GM18526 (cell line): Measurements from ENCODE around the gene ROR2.

Experiments
- POLR2A ChIP-seq: IDR thresholded peaks from 3 replicates; pipeline ENCODE4 v1.6.1; 2011; ENCODE audit not compliant: insufficient read length; ENCODE audit errors: extremely low read depth

The ROR2 gene

DNA sequence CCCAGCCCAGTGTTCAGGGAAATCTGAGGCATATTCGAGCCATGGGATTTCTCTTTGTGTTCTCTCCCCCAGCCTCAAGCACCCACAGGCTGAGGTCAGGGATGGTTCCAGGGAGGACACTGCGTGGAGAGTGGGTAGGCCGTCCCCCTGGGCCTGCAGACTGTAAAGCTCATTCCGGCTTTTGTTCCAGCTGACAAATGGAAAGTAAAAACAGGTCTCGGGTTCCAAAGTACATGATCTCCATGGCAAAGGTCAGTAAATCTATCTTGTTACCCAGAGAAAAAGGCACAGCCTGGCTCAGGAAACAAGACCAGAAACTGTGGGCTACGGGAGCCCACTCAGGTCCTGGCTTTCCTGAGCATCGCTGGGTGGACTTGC, 116.2 kb downstream of the ROR2 start:
- TF ChIP-seq POLR2A: no peak

DNA sequence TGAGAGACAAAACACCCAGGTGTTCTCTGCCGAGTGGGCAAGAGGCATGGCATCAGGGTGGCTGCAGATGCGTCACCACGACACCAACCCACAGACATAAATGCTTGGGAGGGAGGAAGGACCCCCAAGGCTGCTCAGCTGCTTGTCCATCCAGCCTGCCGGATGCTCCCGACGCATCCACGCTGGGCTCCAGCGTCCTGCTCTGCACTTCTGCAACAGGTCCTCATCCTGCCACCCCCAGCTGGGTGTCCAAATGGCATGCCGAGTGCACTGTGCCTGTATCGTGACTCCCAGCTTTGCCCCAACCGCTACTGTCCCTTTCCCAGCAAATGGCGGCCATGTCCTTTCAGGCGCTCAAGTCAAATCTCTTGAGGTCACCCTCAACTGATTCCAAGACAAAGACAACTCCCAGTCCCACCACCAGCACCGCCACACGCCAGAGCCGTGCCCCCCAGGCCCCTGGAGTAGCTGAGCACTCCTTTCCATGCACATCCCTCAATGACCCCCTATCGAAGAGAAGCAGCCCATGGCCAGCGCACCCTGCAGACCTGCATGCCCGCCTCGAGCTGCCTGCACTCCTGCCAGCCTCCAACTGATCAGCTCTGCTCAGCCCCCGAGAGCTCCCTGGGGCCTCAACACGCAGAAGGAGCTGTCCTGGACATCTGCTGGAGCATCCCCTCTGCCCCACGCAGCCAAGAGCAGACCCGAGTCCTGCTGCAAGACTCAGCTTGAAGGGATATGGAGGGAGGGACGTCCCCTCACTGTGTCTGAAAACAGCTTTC, 116.7 kb downstream of the ROR2 start:
- no peak for TF ChIP-seq POLR2A

DNA sequence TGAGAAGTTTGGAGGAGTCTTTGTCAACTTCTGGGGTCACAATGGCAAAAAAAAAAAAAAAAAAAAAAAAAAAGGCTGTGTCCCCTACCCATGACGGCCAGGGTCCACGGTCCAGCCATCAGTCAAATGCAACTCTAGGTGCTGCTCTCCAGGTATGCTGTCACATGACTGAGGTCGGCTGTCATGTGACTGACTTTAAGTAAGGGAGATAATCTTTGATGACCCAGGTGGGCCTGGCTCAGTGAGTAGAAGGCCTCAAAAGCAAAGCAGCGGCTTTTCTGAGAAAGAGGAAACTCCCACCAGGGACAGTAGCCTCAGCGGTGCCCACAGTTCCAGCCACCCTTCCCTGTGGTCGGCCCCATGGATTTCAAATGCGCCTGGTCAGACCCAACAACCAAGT, 117.7 kb downstream of the ROR2 start:
- no peak for TF ChIP-seq POLR2A

DNA sequence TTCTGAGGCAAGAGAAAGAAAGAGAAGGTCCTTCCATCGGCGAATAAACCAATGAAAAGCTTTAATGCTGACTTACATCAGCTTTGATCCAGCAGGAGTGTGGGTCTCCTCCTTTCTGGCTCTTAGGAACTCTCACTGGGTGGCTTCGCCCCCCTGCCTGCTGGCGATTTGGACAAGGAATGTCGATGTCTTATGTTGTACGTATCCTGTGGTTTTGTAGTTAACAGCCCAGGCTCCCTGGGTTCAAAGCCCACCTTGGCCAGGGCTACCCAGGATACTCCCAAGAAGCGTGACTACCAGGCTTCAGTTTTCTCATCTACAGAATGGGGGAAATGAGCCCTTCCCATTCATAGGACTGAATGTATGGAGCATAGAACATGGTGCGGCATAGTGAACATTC, 124.2 kb downstream of the ROR2 start:
- no peak for TF ChIP-seq POLR2A

DNA sequence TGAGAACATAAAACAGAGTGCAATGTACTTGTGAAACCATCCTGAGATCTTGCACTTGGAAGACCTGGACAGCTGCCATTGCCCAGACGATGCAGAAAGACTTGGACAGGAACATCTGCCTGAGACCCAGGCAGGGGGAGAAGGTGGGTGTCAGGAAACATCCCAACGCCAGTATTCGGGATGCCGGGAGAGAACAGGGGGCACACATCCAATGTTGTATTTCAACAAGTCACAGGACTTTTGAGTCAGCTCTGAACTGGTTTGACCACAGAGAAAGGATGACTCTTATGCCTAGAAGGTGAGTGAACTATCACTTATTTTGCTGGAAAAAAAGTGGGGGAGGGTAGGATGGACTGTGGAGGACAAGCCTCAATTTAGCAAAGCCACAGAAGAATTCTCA, 124.6 kb downstream of the ROR2 start:
- no peak for TF ChIP-seq POLR2A

DNA sequence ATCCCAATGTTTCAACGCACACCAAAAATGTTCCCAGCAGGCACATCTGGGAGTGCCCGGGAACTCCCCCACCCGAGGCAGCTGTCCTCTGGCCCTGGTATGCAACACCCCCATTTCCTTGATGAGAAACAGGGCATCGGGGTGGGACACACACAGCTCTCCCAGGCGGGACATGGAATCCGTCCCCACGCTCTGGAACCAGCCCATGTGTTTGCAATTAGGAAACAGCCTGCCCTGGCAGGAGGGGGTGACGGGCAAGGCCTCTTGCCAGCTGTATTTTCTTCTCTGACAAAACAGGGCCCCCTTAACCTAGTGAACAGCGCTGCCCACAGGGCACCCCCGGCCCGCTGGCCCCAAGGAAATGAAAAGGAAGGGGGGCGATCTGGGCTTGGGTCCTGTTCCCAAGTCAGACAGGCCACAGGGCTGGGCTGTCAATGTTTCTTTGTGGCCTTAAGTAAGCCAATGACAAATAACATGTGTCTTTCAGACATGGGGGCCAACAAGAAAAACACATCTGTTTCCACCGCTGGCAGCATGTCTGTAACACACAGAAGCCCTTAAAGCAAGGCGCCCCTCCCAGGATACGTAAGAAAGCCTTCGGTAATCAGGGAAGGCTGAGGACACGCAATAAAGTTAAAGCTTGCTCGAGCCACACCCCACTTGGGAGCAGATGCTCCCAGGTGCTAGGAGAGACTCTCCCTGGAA, 125.3 kb downstream of the ROR2 start:
- TF ChIP-seq POLR2A: no peak

DNA sequence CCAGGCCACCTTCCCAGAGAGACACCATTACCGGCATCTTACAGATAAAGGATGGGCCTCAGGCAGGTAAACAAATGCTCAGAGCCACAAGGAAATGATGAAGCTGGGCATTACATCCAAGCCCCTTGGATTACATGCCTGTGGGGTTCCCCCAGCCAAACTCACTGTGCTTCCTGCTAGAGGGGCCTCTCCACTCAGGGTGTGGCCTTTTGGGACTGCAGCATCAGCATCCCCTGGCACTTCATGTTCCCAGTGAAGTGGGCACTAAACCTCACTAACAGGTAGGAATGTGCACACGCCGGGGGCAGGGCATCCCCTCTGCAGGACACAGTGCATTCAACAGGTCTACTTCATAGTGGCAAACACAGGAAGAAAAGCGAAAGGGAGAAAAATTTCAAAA, 125.9 kb downstream of the ROR2 start:
- no peak for TF ChIP-seq POLR2A

DNA sequence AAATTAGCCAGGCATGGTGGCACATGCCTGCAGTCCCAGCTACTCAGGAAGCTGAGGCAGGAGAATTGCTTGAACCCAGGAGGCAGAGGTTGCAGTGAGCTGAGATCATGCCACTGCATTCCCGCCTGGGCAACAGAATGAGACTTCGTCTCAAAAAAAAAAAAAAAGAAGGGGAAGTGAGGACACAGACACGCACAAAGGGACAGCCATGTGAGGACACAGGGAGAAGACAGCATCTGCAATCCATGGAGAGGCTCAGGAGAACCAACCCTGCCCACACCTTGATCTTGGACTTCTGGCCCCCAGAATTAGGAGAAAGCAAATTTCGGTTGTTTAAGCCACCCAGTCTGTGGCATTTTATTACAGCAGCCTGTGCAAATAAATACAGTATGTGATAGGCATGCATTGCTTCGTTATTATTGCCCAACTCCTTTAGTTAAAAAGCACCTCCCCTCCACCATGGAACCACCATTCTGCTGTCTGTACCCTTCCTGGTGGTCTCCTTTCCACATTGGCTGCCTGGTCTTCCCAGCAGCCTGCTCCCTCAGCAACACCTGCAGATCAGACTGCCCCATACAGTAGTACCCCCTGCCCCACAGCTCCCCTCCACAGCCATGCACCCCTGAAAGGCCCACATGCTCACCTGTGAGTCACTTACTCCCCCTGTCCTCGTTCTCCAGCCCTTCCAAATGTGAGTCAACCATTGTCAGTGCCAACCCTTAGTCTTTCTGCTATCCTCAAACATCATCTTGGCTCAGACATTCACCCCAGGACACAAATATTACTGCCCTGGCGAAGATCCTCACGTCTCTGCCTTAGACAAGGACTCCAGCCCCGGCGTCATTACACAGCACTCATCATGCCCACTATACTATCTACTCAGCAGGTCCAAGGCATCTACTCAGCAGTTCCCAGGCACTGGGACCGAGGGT, 128.8 kb downstream of the ROR2 start:
- TF ChIP-seq POLR2A: no peak

DNA sequence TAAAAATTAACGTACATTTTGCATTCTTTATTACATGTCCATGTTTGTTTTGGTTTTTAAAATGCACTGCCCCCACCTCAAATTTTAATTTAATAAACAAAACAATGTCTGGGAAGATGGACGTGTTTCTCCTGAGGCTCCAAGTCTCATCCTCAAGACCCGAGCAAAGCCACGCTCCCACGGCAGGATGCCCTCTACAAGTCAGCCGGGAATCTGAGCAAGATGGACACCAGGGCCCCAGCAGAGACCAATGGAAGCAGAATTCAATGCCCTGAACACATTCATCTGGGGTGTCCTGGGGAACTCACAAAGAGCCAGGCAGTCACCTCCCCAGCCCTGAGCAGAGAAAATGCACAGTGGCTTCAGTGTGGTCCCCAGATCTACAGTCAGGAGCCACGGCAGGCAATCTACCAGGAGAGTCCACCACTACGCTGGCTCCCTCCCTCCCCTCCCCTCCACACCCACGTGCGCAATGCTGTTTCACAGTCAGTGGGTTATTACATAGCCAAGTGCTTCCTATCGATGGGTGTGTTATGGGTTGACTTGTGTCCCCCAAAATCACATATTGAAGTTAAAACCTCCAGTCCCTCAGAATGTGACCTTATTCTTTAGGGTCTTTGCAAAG, 129.8 kb downstream of the ROR2 start:
- no peak for TF ChIP-seq POLR2A

DNA sequence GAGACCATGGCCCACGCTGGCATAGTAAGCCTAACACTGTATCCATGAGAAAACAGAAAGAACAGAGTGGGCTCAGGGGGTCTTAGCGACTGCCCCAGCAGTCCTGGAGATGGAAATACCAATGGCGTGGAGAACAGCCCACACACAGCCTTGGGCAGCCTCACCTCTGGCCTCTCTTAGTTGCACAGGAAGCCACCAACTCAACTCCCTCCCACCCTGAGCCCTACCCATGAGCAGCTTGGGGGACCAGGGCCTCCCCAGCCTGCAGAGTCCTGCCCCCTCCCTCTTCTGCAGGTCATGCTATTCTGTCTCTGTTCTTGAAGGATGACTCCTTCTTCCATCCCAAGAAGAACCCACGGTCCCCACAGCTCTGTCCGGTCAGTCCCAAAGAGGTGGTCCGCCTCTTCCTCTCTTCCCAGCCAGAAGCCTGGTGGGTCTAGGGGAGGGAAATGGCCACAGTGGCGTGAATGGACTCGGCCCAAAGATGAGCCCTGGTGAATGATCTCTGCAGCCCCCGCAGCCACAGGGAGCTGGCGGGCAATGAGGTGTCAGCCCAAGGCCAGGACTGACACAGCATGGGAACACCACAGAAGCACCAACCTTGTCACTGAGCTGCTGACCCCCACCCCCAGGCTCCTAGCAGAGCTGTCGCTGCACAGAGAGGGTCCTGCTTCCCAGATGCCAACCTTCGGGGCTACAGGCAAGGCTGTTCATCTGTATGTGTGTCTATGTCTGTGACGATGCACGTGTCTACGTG, 131.2 kb downstream of the ROR2 start:
- TF ChIP-seq POLR2A: no peak

DNA sequence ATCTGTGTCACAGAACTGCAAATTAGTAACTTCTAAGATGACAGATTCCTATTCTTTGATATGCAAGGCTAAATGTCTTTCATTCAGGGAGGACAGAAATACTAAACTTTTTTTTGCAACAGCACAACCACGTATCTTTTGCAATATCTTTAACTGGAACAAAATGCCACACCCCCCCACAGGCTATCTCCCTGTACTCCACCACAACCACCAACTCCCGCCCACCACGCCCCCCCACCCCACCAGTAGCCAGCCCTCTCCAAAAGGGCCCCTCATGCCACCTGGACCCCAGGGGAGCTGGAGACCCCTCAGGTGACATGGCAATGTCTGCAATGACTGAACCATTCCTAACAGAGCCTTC, 131.8 kb downstream of the ROR2 start:
- TF ChIP-seq POLR2A: no peak

DNA sequence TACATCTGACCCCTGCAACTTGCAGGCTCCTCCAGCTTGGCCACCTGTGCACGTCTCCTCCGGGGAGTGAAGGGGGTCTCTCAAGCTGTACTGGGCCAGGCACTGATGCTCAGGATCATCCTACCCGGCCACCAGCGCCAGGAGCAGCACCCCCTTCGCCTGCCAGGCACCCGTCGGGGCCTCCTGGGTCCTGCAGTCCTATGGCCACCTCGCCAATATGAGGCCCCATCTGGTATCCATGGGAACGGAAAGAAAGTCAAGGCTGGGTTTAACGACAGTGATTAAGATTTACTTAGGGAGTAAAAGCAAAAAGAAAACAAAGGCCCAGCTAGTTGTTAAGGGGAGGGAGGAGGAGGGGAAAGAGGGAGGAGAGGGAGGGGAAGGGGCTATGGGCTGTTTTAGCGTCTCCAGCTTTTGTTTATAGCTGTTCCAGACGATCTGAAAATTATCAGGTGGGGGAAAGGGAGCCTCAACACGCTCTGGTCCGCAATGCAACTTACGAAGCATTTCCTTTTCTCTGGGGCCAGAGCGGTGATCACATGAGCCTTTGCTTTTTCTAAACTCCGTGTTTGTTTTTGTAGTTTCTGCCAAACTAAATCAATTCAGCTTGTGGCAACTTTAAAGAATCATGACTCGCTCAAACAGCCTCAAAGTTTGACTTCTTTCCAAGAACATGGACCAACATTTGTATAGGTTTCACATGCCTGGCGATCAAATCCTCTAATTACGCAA, 132.4 kb downstream of the ROR2 start:
- no peak for TF ChIP-seq POLR2A

DNA sequence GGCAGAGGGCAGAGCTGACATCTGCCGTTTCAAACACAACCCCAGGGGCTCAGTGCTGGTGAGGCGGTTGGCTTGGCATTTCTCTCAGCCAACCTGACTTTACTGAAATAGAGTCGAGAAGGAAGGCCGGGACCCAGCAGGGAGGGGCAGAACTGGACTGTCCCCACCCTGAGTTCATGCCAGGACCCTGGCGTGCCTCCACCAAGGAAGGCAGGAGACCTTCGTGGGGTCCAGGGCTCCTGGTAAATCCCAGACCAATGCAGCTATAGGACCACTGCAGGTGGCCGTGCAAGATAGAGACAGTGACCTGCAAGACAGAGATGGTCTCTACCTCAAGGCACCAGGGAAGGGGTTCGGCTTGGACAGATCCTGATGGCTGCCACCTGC, 132.9 kb downstream of the ROR2 start:
- no peak for TF ChIP-seq POLR2A

DNA sequence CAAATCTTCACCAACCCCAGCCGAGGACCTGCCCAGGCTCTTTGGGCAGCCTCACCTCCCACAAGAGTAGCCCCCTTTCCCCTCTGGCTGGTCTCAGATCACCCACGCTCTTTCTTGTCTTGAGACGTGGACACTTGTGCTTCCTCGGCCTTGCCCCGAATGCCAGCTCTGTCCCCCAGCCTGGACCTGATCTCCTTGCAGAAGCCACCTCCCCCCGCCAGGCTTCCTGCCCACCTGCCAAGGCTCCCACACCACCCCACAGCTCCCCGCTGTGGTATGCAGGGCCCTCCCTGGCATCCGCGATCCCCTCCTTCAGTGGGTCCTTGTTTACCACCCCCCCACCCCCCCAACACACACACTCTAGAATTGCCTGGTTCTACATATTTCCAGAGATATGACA, 133.7 kb downstream of the ROR2 start:
- TF ChIP-seq POLR2A: no peak
